ENCODE data around the gene BTBD16.

GRCh38 chr10:122292376-122292775, 21.3 kb downstream of the BTBD16 start:
- TF ChIP-seq CTCF (IDR thresholded peaks at IDR 0.05) (no peak), POLR2A (IDR thresholded peaks at IDR 0.05) (no peak), POLR2AphosphoS5 (IDR thresholded peaks at IDR 0.05) (no peak), EP300 (IDR thresholded peaks at IDR 0.05) (no peak)
